ENCODE measurements around the gene RBM15.

DNA sequence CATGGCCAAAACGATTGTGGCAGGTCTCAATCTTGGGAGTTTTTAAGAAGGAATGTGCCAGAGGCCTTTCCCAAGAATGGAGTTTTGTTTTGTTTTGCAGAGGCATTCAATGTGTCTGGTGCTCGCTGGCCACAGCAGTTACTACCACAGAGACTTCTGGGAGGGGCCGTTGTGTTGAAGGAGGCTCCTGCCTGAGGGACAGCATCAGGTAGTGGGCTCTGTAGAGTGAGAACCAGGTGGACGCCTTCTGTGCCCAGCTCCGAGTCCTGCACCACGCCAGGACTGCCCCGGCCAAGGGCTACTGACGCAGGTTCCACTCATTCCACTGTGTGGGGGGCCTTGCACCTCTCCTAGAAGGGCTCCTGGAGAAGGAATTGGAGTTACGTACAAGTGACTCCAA is 44.9 kb upstream of the RBM15 start:
- no peak for TF ChIP-seq CTCF (IDR thresholded peaks at IDR 0.05)
- no peak for TF ChIP-seq ZFX (IDR thresholded peaks at IDR 0.05; ENCODE audit: borderline replicate concordance)
